Lung (tissue), 12 donors: Measurements from ENCODE around the gene USP27X. TPM values are rescaled to one million over a fixed set of nuclear protein-coding genes. Genes with fewer than 3 reads are reported as not detected.
A peak's percentile ranks its signal among the peaks of the same experiment; 100 is the strongest.

Source experiments
- ATAC-seq: fragments of 200-7000 bp; cut with Tn5 transposase; one replicate; pipeline ENCODE4 v1.9.1; 2020; ENCODE audit warnings: moderate number of reproducible peaks; ENCODE audit not compliant: insufficient read depth, low FRiP score
- DNase-seq, 3 donors: peaks; one replicate each; pipeline ENCODE4 v3.0.0-alpha.2; 2013 to 2017
- H3K27ac ChIP-seq, 2 donors: one replicate each; pipeline ENCODE4 v1.5.1; 2013; ENCODE audit warnings: mild to moderate bottlenecking in 2 of 2, moderate library complexity in 2 of 2, control low read depth in 1 of 2, inconsistent platforms in 1 of 2, low read depth in 1 of 2, low read length in 1 of 2
- H3K27me3 ChIP-seq, 3 donors: one replicate each; pipeline ENCODE4 v1.5.1; 2013; ENCODE audit warnings: low read length in 2 of 3; ENCODE audit not compliant: control insufficient read depth in 3 of 3, insufficient read depth in 3 of 3
- H3K36me3 ChIP-seq, 4 donors: one replicate each; pipeline ENCODE4 v1.5.1; 2013; ENCODE audit warnings: low read length in 4 of 4, mild to moderate bottlenecking in 1 of 4, moderate library complexity in 1 of 4; ENCODE audit not compliant: control insufficient read depth in 4 of 4, insufficient read depth in 4 of 4
- H3K4me1 ChIP-seq, 5 donors: one replicate each; pipeline ENCODE4 v1.5.1; 2013; ENCODE audit warnings: low read length in 5 of 5, mild to moderate bottlenecking in 2 of 5, moderate library complexity in 1 of 5; ENCODE audit not compliant: control insufficient read depth in 5 of 5, insufficient read depth in 5 of 5
- H3K4me3 ChIP-seq: one replicate; pipeline ENCODE4 v1.5.1; 2013; ENCODE audit warnings: mild to moderate bottlenecking, control low read depth, moderate library complexity
- H3K9ac ChIP-seq, 2 donors: one replicate each; pipeline ENCODE4 v1.5.1; 2013; ENCODE audit warnings: low read length in 2 of 2, control low read depth in 1 of 2; ENCODE audit not compliant: insufficient read depth in 1 of 2
- H3K9me3 ChIP-seq, 4 donors: one replicate each; pipeline ENCODE4 v1.5.1; 2013; ENCODE audit warnings: low read length in 3 of 4, mild to moderate bottlenecking in 1 of 4, moderate library complexity in 1 of 4; ENCODE audit not compliant: control insufficient read depth in 4 of 4, insufficient read depth in 3 of 4
- WGBS, 2 donors: extraction: QIAGEN DNeasy Blood & Tissue Kit; methylation state at CpG; one replicate each; pipeline ENCODE4 v1.1.7; 2013; 5-methylcytosine and 5-hydroxymethylcytosine counted together
- polyA plus RNA-seq, 2 donors: library from polyadenylated mRNA; stranded (reverse); fragments of 200-250 nt; gene quantifications; one replicate each; pipeline ENCODE4 v1.2.1, GENCODE V29; 2013
- total RNA-seq, 2 donors: library from RNA; depleted of rRNA in 1 of 2; stranded (reverse); fragments of >200 nt in 1 of 2; gene quantifications; one replicate each; pipeline ENCODE4 v1.2.1, GENCODE V29; 2014 to 2021
- TF ChIP-seq, protein P1 (sequence below): IDR thresholded peaks from 2 replicates; pipeline ENCODE4 v1.5.1; 2012; ENCODE audit warnings: mild to moderate bottlenecking; ENCODE audit errors: control extremely low read depth, extremely low read depth
- donor health status: control.
- donor health status: control.
- donor health status: Bipolar disorder and iron deficiency.
- donor health status: healthy.
- donor health status: DM: yes; HTN: yes; CAD: no.

The USP27X gene
- total and polyA plus RNA-seq, 4 donors: 2.0 to 5.0 (median 3.9) TPM

DNA sequence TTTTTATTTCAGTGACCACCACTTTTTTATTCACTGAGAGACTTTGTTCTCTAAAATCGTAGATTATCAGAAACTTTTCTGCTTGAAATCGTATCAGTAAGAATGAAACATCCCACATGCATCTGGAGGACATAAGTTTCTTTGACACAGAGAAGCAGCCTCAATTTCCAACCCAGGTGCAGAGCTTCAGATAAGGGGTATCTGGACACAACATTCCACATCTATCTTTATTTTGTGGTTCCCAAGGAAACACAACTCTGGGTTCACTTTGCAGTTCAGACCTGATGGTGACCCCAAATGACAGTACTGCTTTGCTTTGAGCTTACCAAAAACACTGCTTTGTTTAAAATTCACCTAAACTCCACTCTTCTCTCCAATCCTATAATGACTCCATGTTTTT, 41.8 kb downstream of the USP27X start:
- no peak for DNase-seq
- H3K4me3 ChIP-seq: no peak overlapping the region
- WGBS, 2 donors: 75 to 91% methylated on average over 2 of the region's 2 CpGs
- TF ChIP-seq, protein P1, sequence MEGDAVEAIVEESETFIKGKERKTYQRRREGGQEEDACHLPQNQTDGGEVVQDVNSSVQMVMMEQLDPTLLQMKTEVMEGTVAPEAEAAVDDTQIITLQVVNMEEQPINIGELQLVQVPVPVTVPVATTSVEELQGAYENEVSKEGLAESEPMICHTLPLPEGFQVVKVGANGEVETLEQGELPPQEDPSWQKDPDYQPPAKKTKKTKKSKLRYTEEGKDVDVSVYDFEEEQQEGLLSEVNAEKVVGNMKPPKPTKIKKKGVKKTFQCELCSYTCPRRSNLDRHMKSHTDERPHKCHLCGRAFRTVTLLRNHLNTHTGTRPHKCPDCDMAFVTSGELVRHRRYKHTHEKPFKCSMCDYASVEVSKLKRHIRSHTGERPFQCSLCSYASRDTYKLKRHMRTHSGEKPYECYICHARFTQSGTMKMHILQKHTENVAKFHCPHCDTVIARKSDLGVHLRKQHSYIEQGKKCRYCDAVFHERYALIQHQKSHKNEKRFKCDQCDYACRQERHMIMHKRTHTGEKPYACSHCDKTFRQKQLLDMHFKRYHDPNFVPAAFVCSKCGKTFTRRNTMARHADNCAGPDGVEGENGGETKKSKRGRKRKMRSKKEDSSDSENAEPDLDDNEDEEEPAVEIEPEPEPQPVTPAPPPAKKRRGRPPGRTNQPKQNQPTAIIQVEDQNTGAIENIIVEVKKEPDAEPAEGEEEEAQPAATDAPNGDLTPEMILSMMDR: no peak
- no peak for ATAC-seq
- H3K27me3 ChIP-seq: peaks cover 0 to 7% (median 0%) of the 10 kb centered on the region in 3 donors
- no peaks in the 10 kb centered on the region for H3K36me3 ChIP-seq
- peaks cover 0 to 3% (median 0%) of the 10 kb centered on the region in 5 donors for H3K4me1 ChIP-seq
- no peak overlapping the region for H3K9ac ChIP-seq
- H3K9me3 ChIP-seq: peaks cover 0 to 2% (median 0%) of the 10 kb centered on the region in 4 donors
- no peak overlapping the region for H3K27ac ChIP-seq

DNA sequence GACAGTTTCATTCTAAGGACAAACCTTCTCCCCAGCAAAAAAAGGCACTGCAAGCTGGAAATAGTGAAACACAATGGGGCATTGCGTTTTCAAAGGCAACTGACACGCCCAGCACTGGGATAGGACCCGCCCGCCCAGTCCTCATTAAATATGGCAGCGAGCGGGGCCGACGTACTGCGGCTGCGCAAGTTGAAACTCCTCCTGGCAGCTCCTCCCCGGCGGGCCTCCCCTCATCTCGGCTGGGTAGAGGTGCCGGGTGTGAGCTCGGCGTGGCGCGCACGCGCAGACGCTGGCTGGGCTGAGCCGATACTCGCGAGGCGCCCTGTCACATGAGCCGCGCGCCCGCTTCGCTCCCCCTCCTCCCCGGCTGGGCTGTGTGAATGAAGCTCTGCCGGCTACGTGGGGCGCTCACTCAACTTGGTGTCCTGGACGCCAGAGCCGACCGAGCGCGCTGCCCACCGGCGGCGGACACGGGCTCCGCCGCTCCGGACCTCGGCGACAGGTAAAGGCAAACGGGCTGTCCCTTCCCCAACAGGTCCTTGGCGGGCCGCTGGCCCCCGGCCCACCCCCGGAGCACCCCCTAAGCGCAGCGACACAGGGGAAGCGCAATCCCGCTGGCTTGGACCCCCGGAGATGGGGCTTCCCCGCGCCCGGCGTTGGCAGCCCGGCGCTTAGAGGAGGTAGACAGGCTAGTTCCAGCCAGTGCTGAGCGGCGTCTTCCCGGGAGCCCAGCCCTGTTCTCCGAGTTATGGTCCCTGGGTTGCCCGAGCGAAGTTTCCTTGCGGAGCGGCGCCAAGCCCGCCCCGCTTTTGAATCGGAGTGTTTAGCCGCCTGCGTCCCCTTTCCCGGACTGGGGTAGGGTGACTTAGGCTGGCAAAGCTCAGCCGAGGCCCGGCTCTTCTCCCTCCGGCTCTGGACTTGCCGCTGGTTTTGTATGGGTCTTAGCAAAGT, 43.3 kb downstream of the USP27X start, which contains the start of gene CLCN5:
Gene CLCN5 (plus strand): TSS at position 306 of the 951 bp plus-strand sequence. CDS start 2,703 bp downstream, outside the sequence.
- TF ChIP-seq, protein P1: no peak
- peaks cover 0 to 7% (median 4%) of the 10 kb centered on the region in 3 donors for H3K27me3 ChIP-seq
- peak within 1 kb of the TSS; percentile 54 for H3K4me3 ChIP-seq
- WGBS, 2 donors: 0 to 33% methylated on average over 41 to 83 of the region's 83 CpGs
- H3K36me3 ChIP-seq: peaks cover 0 to 2% (median 0%) of the 10 kb centered on the region in 4 donors
- H3K9me3 ChIP-seq: peaks cover 0 to 2% (median 0%) of the 10 kb centered on the region in 4 donors
- ATAC-seq (peak; percentile 96), DNase-seq (peak; percentile 96 to 98 (median 97))
- peaks cover 0 to 3% (median 0%) of the 10 kb centered on the region in 5 donors for H3K4me1 ChIP-seq
- H3K27ac ChIP-seq: peak within 1 kb of the TSS; percentile 83 to 85
- peak within 1 kb of the TSS; percentile 65 to 80 for H3K9ac ChIP-seq

DNA sequence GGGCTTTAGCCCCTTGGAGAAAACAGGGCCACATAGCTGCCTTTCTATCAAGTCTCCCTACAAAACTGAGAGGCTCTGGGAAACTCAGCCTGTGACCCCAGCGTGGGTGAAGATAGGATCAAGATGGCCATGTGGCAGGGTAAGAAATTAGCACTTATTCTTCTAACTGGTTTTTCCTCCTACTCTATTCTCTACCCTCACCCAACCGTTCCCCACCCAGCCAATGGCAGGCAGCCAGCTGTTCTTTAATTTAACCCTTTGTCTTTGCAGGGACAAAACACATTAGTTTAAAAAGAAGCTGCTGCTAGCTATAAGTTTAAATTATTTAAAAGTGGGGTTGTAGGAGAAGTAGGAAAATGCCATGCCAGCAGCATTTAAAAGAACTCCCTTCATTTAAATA, 45.9 kb downstream of the USP27X start:
- DNase-seq (no peak), ATAC-seq (no peak)
- H3K9me3 ChIP-seq: peaks cover 0 to 2% (median 0%) of the 10 kb centered on the region in 4 donors
- peaks cover 0 to 3% (median 0%) of the 10 kb centered on the region in 5 donors for H3K4me1 ChIP-seq
- H3K27me3 ChIP-seq: peaks cover 0 to 7% (median 4%) of the 10 kb centered on the region in 3 donors
- 36 to 67% methylated on average over 2 of the region's 2 CpGs for WGBS, 2 donors
- no peak overlapping the region for H3K4me3 ChIP-seq
- TF ChIP-seq, protein P1: no peak
- no peak overlapping the region for H3K9ac ChIP-seq
- peaks cover 0 to 2% (median 0%) of the 10 kb centered on the region in 4 donors for H3K36me3 ChIP-seq
- no peak overlapping the region for H3K27ac ChIP-seq
